MM.1S (cell line): ENCODE measurements around the gene PLPP3.

ENCODE experiments used
- CTCF ChIP-seq: fragments of 300-600 bp; sonication (generic); IDR thresholded peaks from 2 replicates; pipeline ENCODE4 v1.5.1; 2016; ENCODE audit warnings: antibody characterized with exemption, low read length, mixed read lengths
- EZH2 ChIP-seq: fragments of 300-600 bp; sonication (generic); optimal IDR thresholded peaks from 2 replicates; pipeline ENCODE3; 2017; ENCODE audit warnings: low read depth, mild to moderate bottlenecking, antibody characterized with exemption, low read length, mixed read lengths

- TF ChIP-seq CTCF (no peak), EZH2 (no peak)
These were observed 98.1 kb downstream of the PLPP3 start for GRCh38 chr1:56481140-56481694.
